ENCODE data around the gene IL1R1.

The IL1R1 gene

GRCh38 chr2:102206666-102207341, 64.3 kb downstream of the IL1R1 start:
- DNase-seq (ENCODE audit: low read depth) = peak; percentile 61

GRCh38 chr2:102208774-102209173, 66.2 kb downstream of the IL1R1 start:
- DNase-seq (ENCODE audit: low read depth) = no peak

- DNase-seq (ENCODE audit: low read depth) = no peak
Measured at GRCh38 chr2:102209474-102209873, 66.9 kb downstream of the IL1R1 start.

GRCh38 chr2:102217032-102217431, 74.5 kb downstream of the IL1R1 start:
- DNase-seq (ENCODE audit: low read depth) = no peak

GRCh38 chr2:102224824-102225739, 82.5 kb downstream of the IL1R1 start:
- DNase-seq (ENCODE audit: low read depth) = no peak

GRCh38 chr2:102226171-102226570, 83.6 kb downstream of the IL1R1 start:
- peak; percentile 55 for DNase-seq (ENCODE audit: low read depth)

GRCh38 chr2:102226612-102227391, 84.3 kb downstream of the IL1R1 start:
- peak; percentile 33 for DNase-seq (ENCODE audit: low read depth)

- DNase-seq (ENCODE audit: low read depth) = no peak
Measured at GRCh38 chr2:102229141-102229769, 86.7 kb downstream of the IL1R1 start.

Measured in amniotic epithelial cell (primary cell).